NCI-H2029 (cell line): Measurements from ENCODE around the gene HESX1.
A peak's percentile ranks its signal among the peaks of the same experiment; 100 is the strongest.

Experiments
- DNase-seq: peaks from one replicate; lab custom pipeline; 2025; lab: John Stamatoyannopoulos, UW

HESX1 gene

GRCh38 chr3:57166660-57167059 is 33.1 kb downstream of the HESX1 start:
- DNase-seq: no peak

- DNase-seq: no peak
Observed at GRCh38 chr3:57165641-57166040, 34.1 kb downstream of the HESX1 start.

- DNase-seq: peak; percentile 32
Observed at GRCh38 chr3:57164657-57165573, 34.9 kb downstream of the HESX1 start, which contains the start of gene IL17RD. TSS of gene IL17RD (minus strand) at chr3:57165353. CDS start at chr3:57165286, 67 bp downstream.

- DNase-seq: no peak
Observed at GRCh38 chr3:57164217-57164656, 35.5 kb downstream of the HESX1 start.

DNA sequence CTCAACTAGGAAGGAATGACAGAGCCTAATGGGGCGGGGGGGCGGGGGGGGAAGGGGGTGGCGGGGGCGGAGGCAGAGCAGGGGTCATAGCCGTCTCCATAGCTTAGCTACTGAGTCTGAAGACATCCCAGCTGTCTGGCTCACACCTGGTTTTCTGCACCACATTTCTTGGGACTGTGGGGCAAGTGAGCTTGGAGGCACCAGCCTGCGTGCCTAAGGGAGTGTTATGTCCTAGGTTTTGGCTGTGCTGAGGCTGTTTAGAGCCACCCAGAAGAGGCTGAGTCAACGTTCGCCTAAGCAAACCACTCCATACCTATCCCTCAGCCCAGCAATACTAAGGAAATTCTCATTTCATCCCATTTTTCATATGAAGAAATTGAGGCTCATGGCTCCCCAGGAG is 36.0 kb downstream of the HESX1 start:
- no peak for DNase-seq

DNA sequence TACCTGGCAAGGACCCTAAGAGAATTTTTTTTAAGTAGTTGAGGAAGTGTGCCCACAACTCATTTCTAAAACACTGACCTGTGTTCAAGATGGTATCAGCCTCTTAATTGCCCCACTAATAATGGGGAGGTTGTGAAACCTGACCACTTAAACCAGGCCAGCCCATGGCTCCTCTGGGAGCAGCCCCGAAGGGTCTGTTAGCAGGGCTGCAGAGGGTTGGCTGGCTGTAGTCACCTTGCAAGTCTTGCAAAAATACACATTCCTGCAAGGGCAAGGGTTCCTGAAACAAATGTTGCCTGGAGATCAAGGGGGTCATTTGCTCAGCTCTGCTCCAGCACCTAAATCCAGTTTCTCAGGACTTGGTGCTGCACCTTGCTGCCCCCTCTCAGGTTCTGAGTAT is 37.9 kb downstream of the HESX1 start:
- DNase-seq: no peak

GRCh38 chr3:57160765-57161538 is 38.8 kb downstream of the HESX1 start:
- DNase-seq: no peak

GRCh38 chr3:57160076-57160764 is 39.6 kb downstream of the HESX1 start:
- no peak for DNase-seq

DNA sequence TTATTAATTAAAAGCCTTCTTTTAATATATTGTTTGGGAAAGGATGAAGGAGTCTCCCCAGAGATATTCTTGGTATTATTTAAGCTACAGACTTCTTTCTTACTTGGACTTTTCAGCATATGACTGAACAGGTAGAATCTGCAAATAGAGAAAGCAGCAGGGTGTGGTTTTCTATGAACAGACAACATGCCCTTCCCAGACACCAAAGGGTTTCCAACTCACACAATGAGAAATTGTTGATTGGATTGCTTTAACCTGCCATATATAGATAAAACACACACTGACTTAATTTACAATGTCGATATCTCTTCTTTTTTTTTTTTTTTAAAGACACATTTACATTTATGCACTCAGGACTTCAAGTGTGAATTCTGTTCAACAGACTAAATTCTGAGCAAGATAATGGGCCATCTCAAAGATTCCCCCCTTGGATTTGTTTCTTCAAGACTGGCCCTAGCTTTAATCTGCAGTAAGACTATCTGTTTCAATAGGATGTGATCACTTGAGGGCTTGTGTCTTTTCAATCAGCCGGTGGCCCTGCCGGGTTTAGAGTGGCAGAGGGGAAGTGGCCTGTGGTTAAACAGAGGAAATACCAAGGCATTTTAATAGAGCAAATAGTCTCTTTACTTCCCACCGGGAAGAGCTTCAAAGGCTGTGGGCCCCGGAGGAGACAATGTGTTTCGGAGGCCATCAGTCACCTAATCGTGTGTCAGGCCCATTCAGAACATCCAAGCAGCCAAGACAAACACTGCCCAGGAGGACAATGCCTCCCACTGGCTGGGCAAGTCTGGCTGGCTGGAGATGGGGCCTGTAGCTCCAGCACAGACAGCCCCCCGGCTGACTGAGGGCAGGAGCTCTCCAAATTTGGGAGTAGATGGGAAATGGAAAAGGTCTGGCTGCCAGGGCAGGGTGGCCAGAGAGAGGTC is 40.7 kb downstream of the HESX1 start:
- peak; percentile 50 for DNase-seq

DNA sequence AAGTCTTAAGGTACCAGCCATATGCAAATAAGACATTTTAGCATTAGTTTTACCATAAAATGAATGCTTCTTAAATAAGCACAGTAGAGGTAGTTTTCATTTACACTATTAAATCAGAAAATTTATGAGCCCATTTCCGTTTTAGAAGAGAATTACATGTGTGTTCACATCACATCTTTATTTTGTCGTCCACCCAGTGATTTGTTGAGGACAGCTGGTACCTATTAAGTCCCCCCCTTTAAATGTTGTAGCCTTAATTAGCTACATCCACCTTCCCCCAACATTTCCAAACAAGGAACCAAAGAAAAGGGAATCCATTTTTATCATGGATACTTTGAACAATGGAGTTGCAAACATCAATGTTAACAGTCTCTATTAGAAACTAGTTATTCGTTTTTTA is 41.5 kb downstream of the HESX1 start:
- no peak for DNase-seq

DNA sequence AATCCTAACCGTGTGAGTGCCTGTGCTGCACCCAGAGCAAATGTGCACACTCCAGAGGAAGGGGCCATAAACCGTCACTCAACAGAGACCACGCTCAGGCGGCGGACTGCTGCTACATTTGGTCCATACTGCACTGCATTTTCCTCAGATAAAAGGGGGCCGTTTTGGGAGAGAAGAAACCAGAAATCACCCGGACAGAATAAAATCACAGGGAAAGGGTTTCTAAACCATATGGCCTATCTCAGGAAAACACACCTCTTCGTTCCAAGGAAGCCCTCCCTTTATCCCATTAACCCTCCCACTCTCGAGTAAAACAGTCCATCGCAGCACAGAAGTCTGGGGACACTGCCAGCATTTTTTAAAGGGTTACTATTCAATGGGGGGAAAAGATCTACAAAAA is 42.2 kb downstream of the HESX1 start:
- DNase-seq: no peak

DNA sequence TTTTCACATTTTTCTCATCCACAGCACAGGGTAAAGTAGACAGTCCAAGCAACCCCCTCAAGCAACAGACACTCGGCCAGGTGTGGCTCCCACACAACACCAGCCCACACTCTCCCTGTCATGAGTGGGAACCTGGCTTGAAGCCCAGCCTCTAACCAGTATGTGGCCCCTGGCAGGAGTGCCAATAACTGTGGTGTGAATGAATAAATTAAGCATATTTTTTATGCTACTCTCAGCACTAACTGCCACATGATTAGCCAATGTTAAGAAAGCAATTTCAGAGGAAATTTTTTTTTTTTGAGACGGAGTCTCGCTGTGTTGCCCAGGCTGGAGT is 44.5 kb downstream of the HESX1 start:
- no peak for DNase-seq

- no peak for DNase-seq
Observed at GRCh38 chr3:57154470-57155309, 45.1 kb downstream of the HESX1 start.

GRCh38 chr3:57152151-57153143 is 47.3 kb downstream of the HESX1 start:
- DNase-seq: no peak

DNA sequence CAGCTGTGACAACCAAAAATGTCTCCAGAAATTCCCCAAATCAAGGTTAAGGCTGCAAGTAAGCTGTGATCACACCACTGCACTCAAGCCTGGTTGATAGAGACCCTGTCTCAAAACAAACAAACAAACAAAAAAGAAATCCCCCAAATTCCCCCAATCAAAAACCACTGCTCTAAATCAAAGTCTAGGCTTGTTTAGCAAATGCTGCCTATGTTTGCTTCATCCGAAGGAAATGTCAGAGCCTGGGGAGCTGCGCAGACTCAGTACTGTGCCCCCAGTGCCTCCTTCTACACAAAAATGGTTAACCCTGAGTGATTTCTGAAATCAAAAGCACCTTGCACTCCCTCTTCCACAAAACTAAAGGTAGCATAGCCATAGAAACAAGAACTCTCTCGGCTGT is 48.0 kb downstream of the HESX1 start:
- no peak for DNase-seq

DNA sequence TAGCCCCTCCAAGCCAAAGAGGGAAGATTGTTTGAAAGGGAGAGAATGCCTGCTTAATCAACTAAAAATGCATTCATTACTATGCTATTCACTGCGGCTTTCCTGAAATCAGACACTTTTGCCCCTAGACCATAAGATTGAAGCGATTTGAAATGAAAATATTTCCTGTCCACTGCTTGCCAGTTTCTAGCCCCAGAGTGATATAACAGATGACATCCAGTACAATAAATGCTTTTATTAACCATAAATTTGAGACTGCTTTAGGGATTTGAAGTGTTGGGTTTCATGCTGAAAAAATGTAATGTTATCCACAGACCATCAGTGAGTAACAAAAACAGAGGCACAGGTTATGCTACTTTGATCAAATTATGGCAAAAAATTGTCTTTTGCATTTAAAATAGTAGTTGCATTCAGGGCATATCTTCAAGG is 48.7 kb downstream of the HESX1 start:
- DNase-seq: no peak

DNA sequence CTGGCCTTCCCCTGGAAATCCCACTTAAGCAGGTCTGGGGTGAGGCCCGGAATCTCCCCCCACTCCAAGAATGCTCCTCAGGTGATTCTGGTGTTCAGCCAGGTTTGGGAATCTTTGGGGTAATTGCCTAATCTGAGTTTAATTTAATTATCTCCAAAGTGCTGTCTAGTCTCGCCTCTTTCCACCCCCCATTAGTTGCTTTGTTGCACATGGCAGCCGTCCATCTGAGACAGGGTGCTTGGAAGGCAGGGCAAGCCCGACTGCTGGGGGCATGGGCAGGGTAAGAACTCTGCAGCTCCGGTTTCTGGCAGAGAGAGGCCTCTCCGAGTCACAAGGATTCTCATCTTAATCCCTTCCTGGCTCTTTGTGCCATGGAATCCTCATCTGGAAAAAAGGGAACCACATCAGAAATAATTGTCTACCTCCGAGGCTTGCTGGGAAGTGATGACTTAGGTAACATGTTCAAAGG is 49.6 kb downstream of the HESX1 start:
- no peak for DNase-seq
